Testis (tissue), 3 donors: ENCODE data around the gene ASAP2. TPM values are rescaled to one million over a fixed set of nuclear protein-coding genes. Genes with fewer than 3 reads are reported as not detected.

Experiments used
- DNase-seq: peaks from one replicate; pipeline ENCODE4 v3.0.0-alpha.2; 2019
- H3K27ac ChIP-seq, 2 donors: fragments of 200-600 bp; sonication (generic); one replicate each; pipeline ENCODE4 v1.5.1; 2019
- H3K27me3 ChIP-seq: fragments of 200-600 bp; sonication (generic); one replicate; pipeline ENCODE4 v1.5.1; 2019
- H3K36me3 ChIP-seq: fragments of 200-600 bp; sonication (generic); one replicate; pipeline ENCODE4 v1.5.1; 2017; ENCODE audit warnings: low read depth; ENCODE audit errors: missing control alignments
- H3K4me1 ChIP-seq: fragments of 200-600 bp; sonication (generic); one replicate; pipeline ENCODE4 v1.5.1; 2019
- H3K4me3 ChIP-seq, 2 donors: fragments of 200-600 bp; sonication (generic); one replicate each; pipeline ENCODE4 v1.5.1; 2017 to 2019
- H3K9me3 ChIP-seq: fragments of 200-600 bp; sonication (generic); one replicate; pipeline ENCODE4 v1.5.1; 2017
- CTCF ChIP-seq, 3 experiments: fragments of 450-650 bp in 2 of 3; fragments of 200-600 bp in 1 of 3; sonication (generic) in 1 of 3; IDR thresholded peaks; one replicate each; pipeline ENCODE4 v1.5.1; 2016 to 2019; ENCODE audit warnings: antibody characterized with exemption in 3 of 3, mild to moderate bottlenecking in 2 of 3, moderate library complexity in 1 of 3
- POLR2A ChIP-seq: fragments of 450-650 bp; IDR thresholded peaks from one replicate; pipeline ENCODE4 v1.6.1; 2017; ENCODE audit warnings: antibody characterized with exemption, mild to moderate bottlenecking, moderate library complexity
- WGBS, 2 donors: methylation state at CpG; one replicate each; pipeline ENCODE4 v1.1.5; 2018; 5-methylcytosine and 5-hydroxymethylcytosine counted together
- intact Hi-C: fragments of 100-400 bp; cut with DNase I; formaldehyde crosslinking; loops from one replicate; pipeline ENCODE4 v1.15.1; 2023; ENCODE audit warnings: low total_unique reads
- polyA plus RNA-seq: library from polyadenylated mRNA; stranded (reverse); fragments of 350-450 nt; fragmentation: Illumina TruSeq; extraction: RNeasy Lipid Tissue Mini Kit (QIAGEN cat#74804); gene quantifications from one replicate; pipeline ENCODE4 v1.2.3, GENCODE V29; 2014; ENCODE audit warnings: low read depth, low replicate concordance; ENCODE audit not compliant: insufficient read depth
- total RNA-seq, 2 donors: library from RNA; depleted of rRNA; stranded (reverse); fragments of >200 nt; gene quantifications; one replicate each; pipeline ENCODE4 v1.2.3, GENCODE V29; 2016

The ASAP2 gene
- total and polyA plus RNA-seq, 3 donors from 2014 or later = 42.4 to 87.2 (median 79.0) TPM

- no peaks in the 10 kb centered on the region for H3K36me3 ChIP-seq
- 71 to 75% methylated on average over 1 of the region's 1 CpG for WGBS, 2 donors
- DNase-seq = no peak
- TF ChIP-seq CTCF (IDR thresholded peaks at IDR 0.05) (no peak), POLR2A (no peak)
- H3K27me3 ChIP-seq = no peaks in the 10 kb centered on the region
- H3K4me1 ChIP-seq = no peaks in the 10 kb centered on the region
- H3K9me3 ChIP-seq = no peaks in the 10 kb centered on the region
- H3K27ac ChIP-seq = no peak overlapping the region
- H3K4me3 ChIP-seq = no peak overlapping the region
- intact Hi-C loops = no loop called here
Measured at GRCh38 chr2:9358846-9359245, 152.2 kb downstream of the ASAP2 start.

- intact Hi-C loops = no loop called here
- Histone ChIP-seq H3K27ac (no peak overlapping the region), H3K36me3 (no peaks in the 10 kb centered on the region), H3K9me3 (no peaks in the 10 kb centered on the region), H3K27me3 (no peaks in the 10 kb centered on the region), H3K4me1 (no peaks in the 10 kb centered on the region), H3K4me3 (no peak overlapping the region)
- DNase-seq = no peak
- TF ChIP-seq POLR2A = no peak
- no peak for TF ChIP-seq CTCF (IDR thresholded peaks at IDR 0.05)
- 99% methylated on average over 4 of the region's 4 CpGs for WGBS, 2 donors
Measured at GRCh38 chr2:9359463-9359862, 152.9 kb downstream of the ASAP2 start.

- WGBS, 2 donors = 93 to 100% methylated on average over 1 of the region's 1 CpG
- no peaks in the 10 kb centered on the region for H3K4me1 ChIP-seq
- no peak overlapping the region for H3K27ac ChIP-seq
- TF ChIP-seq CTCF (IDR thresholded peaks at IDR 0.05) = no peak
- TF ChIP-seq POLR2A = no peak
- H3K36me3 ChIP-seq = no peaks in the 10 kb centered on the region
- no peaks in the 10 kb centered on the region for H3K27me3 ChIP-seq
- no peaks in the 10 kb centered on the region for H3K9me3 ChIP-seq
- DNase-seq = no peak
- intact Hi-C loops = no loop called here
- H3K4me3 ChIP-seq = no peak overlapping the region
Measured at GRCh38 chr2:9360110-9360509, 153.5 kb downstream of the ASAP2 start.

GRCh38 chr2:9360701-9361100 is 154.1 kb downstream of the ASAP2 start:
- Histone ChIP-seq H3K9me3 (no peaks in the 10 kb centered on the region), H3K27me3 (no peaks in the 10 kb centered on the region), H3K27ac (no peak overlapping the region), H3K4me3 (no peak overlapping the region), H3K4me1 (no peaks in the 10 kb centered on the region), H3K36me3 (no peaks in the 10 kb centered on the region)
- DNase-seq = no peak
- no peak for TF ChIP-seq POLR2A
- no peak for TF ChIP-seq CTCF (IDR thresholded peaks at IDR 0.05)
- intact Hi-C loops = no loop called here
- WGBS, 2 donors = 89 to 94% methylated on average over 2 of the region's 2 CpGs

GRCh38 chr2:9364373-9364772 is 157.8 kb downstream of the ASAP2 start:
- Histone ChIP-seq H3K4me1 (no peaks in the 10 kb centered on the region), H3K36me3 (no peaks in the 10 kb centered on the region), H3K27ac (no peak overlapping the region), H3K27me3 (no peaks in the 10 kb centered on the region), H3K9me3 (no peaks in the 10 kb centered on the region), H3K4me3 (no peak overlapping the region)
- TF ChIP-seq POLR2A (no peak), CTCF (IDR thresholded peaks at IDR 0.05) (no peak)
- 83 to 88% methylated on average over 4 of the region's 4 CpGs for WGBS, 2 donors
- no peak for DNase-seq
- intact Hi-C loops = no loop called here
